Superior temporal gyrus (tissue), 1 donor: ENCODE results near the gene HDLBP.

ENCODE experiments used
- DNase-seq: peaks from one replicate; pipeline ENCODE4 v3.0.0-alpha.2; 2016; ENCODE audit errors: extremely low spot score

The HDLBP gene

DNA sequence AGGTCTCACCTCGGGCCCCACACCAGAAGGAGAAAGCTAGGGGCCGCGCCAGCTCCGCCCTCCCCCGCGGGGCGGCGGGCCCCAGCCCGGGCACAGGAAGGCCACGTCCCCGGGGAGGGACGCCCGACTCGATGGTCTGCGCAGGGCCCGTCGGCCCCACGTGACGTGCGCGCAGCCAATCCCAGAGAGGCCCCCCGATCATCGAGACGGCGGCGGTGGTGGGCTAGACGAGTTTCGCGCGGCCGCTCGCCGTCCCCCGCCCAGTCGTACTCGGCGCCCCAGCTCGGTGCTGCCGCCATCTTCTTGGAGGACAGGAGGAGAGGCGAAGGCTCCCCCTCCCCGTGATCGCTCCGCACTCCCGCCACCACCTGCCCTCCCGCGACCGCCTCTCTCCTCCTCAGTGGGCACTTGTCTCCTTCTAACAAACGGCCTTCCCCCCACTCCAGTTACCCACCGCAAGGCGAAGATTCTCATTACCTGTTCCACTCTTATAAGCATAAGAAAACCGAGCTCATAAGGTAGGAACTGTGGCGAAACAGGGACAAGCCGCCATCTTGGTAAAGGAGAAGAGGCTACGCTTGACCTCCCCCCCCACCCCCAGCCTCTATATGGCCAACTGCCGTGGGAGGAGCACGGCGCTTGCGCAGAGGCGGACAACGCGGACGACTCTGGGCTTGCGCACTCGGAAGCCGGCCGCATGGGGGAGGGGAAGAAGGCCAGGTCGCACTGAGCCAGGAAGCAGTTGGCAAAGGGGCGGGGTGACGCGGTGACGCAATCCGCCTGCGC lies at the start of gene HDLBP:
TSS of gene HDLBP (minus strand) at position 580 of the 786 bp plus-strand sequence. CDS start 48,803 bp downstream, outside the sequence.
- peak; percentile 98 for DNase-seq

DNA sequence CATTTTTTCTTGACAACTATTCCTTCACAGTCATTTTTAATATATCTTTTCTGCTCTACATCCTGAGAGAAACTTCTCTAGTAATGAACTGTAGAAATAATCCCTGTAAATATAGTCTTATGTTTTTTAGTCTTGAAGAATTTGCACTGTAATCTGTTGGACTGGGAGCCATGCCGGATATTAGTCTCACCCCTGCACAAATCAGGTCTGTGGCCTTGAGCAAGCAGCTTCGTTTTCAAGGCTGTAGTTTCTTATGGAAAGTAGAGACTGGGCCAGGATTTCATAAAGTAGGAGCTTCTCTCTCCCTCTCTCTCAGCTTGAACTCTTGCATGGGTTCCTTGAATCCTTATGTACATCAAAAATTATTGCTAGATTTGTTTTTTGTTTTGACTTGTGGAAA lies 49.3 kb upstream of the HDLBP start:
- DNase-seq, result no peak

DNA sequence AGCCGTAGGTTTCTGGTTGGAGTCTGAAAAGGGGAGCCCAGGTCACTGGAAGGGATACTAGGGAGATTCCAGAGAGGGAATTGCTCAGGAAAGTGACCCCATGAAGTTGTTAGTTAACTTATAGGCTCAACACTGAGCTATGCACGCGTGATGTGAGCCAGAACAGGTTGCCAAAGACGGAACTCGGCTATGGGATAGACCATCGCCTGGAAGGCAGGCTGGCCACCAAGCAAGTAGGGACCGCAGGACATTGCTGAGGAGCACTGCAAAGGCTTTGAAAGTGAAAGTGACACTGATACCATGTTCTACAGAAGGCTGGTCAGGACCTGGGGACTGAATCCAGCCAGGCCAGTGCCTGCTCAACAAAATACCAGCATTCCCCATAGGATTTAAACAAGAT lies 48.0 kb upstream of the HDLBP start:
- DNase-seq, result no peak

DNA sequence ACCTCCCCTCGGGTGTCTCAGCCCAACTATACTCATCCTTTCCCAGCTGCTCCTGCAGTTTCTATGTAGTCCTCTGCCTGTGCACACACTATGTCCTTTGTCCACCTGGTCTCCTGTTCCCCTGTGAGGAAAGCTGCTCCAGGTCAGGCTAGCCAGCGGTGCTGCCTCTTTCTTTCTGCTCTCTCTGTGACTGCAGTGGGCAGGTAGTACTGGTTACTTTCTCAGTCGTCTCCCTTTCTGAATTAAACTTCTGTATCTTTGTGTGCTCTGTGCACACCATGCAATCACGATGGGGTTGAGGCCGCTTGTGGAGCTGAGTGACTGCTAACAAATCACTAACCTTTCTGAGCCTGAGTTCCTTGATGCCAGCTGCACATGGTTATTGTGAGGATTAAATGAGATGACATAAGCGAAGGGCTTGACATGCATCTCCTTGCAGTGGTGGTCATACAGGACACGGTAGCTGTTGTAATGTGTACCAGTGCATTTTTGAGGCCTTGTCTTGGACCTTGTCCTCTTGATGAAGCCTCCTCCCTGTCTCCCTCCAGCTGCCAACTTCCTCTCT lies 44.1 kb upstream of the HDLBP start:
- DNase-seq, result no peak

GRCh38 chr2:241358470-241358869 lies 43.0 kb upstream of the HDLBP start:
- DNase-seq, result no peak

GRCh38 chr2:241357531-241357930 lies 42.1 kb upstream of the HDLBP start:
- DNase-seq, result no peak

GRCh38 chr2:241356871-241357260 lies 41.4 kb upstream of the HDLBP start:
- DNase-seq, result no peak

GRCh38 chr2:241355983-241356870 lies 40.8 kb upstream of the HDLBP start, which contains the start of gene FARP2:
Gene FARP2, plus strand, starts transcription at chr2:241356285. Its CDS starts 16,823 bp downstream, at chr2:241373108.
- DNase-seq, result peak; percentile 99

GRCh38 chr2:241354668-241355658 lies 39.5 kb upstream of the HDLBP start:
- no peak for DNase-seq

DNA sequence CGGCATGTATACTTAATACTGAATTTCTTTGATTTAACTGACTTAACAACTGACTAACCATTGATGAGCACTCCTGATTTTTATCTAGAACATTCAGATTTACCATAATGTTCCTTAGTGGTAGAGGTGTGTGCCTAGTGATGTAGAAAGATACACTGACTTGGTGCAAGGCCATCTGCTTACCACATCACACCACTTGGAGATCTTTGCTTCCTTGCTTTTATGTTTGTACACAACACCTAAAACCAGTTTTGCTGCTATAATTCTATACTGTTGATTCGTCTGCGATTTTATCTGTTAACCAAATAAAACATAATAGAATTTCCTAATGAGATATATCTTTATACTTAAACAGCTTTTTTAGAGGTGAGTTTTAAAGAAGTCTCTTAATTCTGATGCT lies 36.8 kb upstream of the HDLBP start:
- DNase-seq, result no peak

- DNase-seq, result no peak
Observed at GRCh38 chr2:241351640-241352031, 36.2 kb upstream of the HDLBP start.

DNA sequence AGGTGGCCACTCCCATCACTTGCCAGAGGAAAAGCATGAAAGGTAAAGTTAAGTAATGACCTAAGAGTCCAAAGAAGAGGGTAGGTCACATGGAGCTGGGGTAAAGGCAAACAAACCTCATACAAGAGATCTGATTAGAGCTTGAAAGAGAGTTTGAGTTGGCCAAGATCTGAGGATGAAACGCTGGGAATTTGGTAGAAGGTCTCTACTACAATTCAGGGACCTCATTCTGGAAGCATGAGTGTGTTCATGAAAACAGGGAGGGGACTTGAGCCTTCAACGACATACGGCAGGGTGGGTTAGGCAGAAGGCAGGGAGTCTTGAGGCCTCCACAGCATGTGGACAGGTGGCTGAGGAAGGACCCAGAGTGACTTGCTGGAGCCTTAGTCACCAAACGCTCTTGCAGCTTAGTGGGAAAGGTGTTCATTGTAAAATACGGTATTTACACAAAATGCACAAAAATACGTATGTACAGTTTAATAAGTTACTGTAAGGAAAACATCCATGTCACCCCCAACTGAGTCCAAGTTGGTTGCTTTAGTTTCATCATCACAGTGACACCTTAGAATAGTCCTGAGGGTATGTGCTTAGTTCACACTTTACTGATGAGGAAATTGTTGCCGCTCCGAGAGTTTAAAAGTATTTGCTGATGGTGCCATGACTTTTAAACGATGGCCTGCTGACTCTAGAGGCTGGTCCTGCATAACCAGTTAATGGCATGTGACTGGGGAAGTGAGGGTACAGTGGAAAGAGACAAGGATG lies 35.6 kb upstream of the HDLBP start:
- DNase-seq, result no peak

- DNase-seq, result no peak
Observed at GRCh38 chr2:241350530-241350877, 35.0 kb upstream of the HDLBP start.

DNA sequence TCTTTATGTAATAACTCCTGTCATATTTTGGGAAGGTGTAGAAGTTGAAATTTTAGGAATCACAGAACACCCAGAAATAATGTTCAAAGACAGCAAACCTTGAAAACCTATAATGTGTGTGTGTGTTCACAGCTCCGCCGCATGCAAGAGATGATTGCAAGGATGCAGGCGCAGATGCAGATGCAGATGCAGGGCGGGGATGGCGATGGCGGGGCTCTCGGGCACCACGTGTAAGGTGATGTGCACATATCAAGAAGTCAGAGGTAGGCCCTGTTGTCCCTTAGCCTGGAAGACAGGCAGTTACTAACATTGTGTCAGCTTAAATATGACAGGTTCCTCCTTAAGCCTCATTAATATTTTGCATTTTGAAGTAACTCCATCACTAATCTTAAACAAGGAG lies 34.5 kb upstream of the HDLBP start:
- no peak for DNase-seq

DNA sequence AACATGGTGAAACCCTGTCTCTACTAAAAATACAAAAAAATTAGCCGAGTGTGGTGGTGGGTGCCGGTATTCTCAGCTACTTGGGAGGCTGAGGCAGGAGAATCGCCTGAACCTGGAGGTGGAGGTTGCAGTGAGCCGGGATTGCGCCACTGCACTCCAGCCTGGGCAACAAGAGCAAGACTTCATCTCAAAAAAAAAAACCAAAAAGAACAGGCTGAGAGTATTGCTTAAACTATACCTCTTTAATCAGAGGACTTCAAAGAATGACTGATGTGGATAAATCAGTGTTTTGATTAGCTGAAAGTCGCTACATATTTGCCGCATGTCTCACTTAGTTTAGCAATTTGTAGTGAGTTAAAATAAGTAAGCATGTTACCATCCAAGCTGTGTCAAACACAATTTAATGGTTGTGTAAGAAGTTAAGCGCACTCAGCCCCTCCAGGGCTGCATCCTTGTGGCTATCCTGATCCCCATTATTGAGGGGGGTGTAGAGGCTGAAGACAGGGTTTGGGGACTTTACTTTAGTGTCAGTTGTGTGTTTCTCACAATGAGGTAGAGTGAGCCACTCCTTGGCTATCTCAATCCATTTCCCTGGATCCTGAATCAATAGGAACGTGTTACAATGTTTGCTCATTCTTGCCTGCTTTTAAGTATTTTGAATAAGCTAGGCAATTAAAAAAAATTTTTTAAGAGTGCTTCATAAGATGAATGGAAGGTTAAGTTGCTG lies 29.6 kb upstream of the HDLBP start:
- DNase-seq, result no peak

- no peak for DNase-seq
Observed at GRCh38 chr2:241340631-241341163, 25.2 kb upstream of the HDLBP start.

GRCh38 chr2:241339839-241340630 lies 24.6 kb upstream of the HDLBP start:
- no peak for DNase-seq

GRCh38 chr2:241334813-241335212 lies 19.3 kb upstream of the HDLBP start:
- no peak for DNase-seq

- DNase-seq, result no peak
Observed at GRCh38 chr2:241330616-241330981, 15.1 kb upstream of the HDLBP start.
